Gastroesophageal sphincter (tissue), 4 donors: ENCODE data around the gene ZSCAN20. TPM values are rescaled to one million over a fixed set of nuclear protein-coding genes. Genes with fewer than 3 reads are reported as not detected.

ENCODE experiments used
- ATAC-seq: fragments of 150-250 bp; one replicate; pipeline ENCODE4 v1.9.1; 2016; ENCODE audit warnings: mild to moderate bottlenecking, moderate library complexity
- H3K27ac ChIP-seq, 4 donors: fragments of 200-600 bp; sonication (generic) in 3 of 4; 1 replicate in 3 of 4; 2 replicates in 1 of 4; pipeline ENCODE4 v1.5.1; 2016 to 2019
- H3K27me3 ChIP-seq: fragments of 200-600 bp; sonication (generic); one replicate; pipeline ENCODE4 v1.5.1; 2019
- H3K36me3 ChIP-seq, 2 donors: fragments of 200-600 bp; sonication (generic); one replicate each; pipeline ENCODE4 v1.5.1; 2019; ENCODE audit warnings: control low read depth in 1 of 2
- H3K4me1 ChIP-seq, 3 donors: fragments of 200-600 bp; sonication (generic); 1 replicate in 2 of 3; 2 replicates in 1 of 3; pipeline ENCODE4 v1.5.1; 2016 to 2019; ENCODE audit warnings: control low read depth in 2 of 3
- H3K4me3 ChIP-seq, 2 donors: fragments of 200-600 bp; sonication (generic); one replicate each; pipeline ENCODE4 v1.5.1; 2019; ENCODE audit warnings: mild to moderate bottlenecking in 1 of 2, moderate library complexity in 1 of 2
- H3K9me3 ChIP-seq, 3 donors: fragments of 200-600 bp; sonication (generic); one replicate each; pipeline ENCODE4 v1.5.1; 2017 to 2019; ENCODE audit warnings: control low read depth in 2 of 3
- CTCF ChIP-seq, 4 experiments: fragments of 200-600 bp in 2 of 4; fragments of 450-650 bp in 2 of 4; sonication (generic) in 1 of 4; IDR thresholded peaks; one replicate each; pipeline ENCODE4 v1.5.1; 2017 to 2019; ENCODE audit warnings: antibody characterized with exemption in 4 of 4, mild to moderate bottlenecking in 2 of 4, moderate library complexity in 2 of 4
- EP300 ChIP-seq: sonication (generic); formaldehyde crosslinking; IDR thresholded peaks from one replicate; pipeline ENCODE4 v1.6.1; 2017; ENCODE audit warnings: antibody characterized with exemption, mild to moderate bottlenecking
- POLR2A ChIP-seq, 2 donors: fragments of 450-650 bp; IDR thresholded peaks; one replicate each; pipeline ENCODE4 v1.6.1; 2017; ENCODE audit warnings: antibody characterized with exemption in 2 of 2, mild to moderate bottlenecking in 2 of 2, moderate library complexity in 1 of 2
- POLR2AphosphoS5 ChIP-seq: sonication (generic); formaldehyde crosslinking; IDR thresholded peaks from one replicate; pipeline ENCODE4 v1.6.1; 2017; ENCODE audit warnings: antibody characterized with exemption
- WGBS, 2 donors: methylation state at CpG; one replicate each; pipeline ENCODE4 v1.1.5; 2018; ENCODE audit warnings: low coverage in 1 of 2; 5-methylcytosine and 5-hydroxymethylcytosine counted together
- total RNA-seq, 4 donors: library from RNA; depleted of rRNA; stranded (reverse); fragments of >200 nt; gene quantifications; one replicate each; pipeline ENCODE4 v1.1.0, GENCODE V29; 2016

ZSCAN20 gene
- total RNA-seq, 4 donors from 2014 or later: 6.7 to 9.2 (median 7.5) TPM

- TF ChIP-seq CTCF (IDR thresholded peaks at IDR 0.05) (no peak), POLR2AphosphoS5 (no peak), EP300 (no peak), POLR2A (IDR thresholded peaks at IDR 0.05) (no peak)
- Histone ChIP-seq H3K9me3 (no peaks in the 10 kb centered on the region), H3K27ac (peak overlapping the region in 1 of 4 donors; percentile 83), H3K4me3 (no peak overlapping the region), H3K4me1 (peaks cover 0 to 59% (median 5%) of the 10 kb centered on the region in 3 donors), H3K27me3 (no peaks in the 10 kb centered on the region), H3K36me3 (no peaks in the 10 kb centered on the region)
- WGBS, 2 donors: no CpG with 5 or more reads among the region's 4 CpGs
- ATAC-seq: no peak
Measured at GRCh38 chr1:33468531-33468930, 3.9 kb upstream of the ZSCAN20 start.

DNA sequence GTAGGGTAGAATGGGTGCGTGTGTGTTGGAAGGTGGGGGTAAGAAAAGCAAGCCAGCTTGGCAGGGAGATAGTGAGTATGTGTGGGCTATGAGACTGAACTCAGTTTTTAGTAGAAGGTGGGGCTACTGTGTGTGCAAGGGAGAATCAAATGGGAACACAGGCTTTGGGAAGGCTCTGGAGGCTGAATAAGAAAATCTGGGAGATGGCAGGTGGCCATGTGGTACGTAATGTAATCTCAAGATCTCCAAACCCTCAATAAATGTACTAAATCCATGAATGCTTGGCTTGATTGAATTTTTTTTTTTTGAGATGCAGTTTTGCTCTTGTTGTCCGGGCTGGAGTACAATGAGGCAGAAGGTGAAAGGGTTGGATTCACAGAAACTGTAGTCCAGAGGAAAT lies 3.5 kb upstream of the ZSCAN20 start:
- ATAC-seq: no peak
- TF ChIP-seq EP300 (no peak), POLR2A (IDR thresholded peaks at IDR 0.05) (no peak), CTCF (IDR thresholded peaks at IDR 0.05) (no peak), POLR2AphosphoS5 (no peak)
- 65 to 72% methylated on average over 2 to 3 of the region's 3 CpGs for WGBS, 2 donors
- H3K9me3 ChIP-seq: no peaks in the 10 kb centered on the region
- peak overlapping the region in 1 of 4 donors; percentile 83 for H3K27ac ChIP-seq
- no peaks in the 10 kb centered on the region for H3K36me3 ChIP-seq
- no peaks in the 10 kb centered on the region for H3K27me3 ChIP-seq
- peaks cover 0 to 63% (median 5%) of the 10 kb centered on the region in 3 donors for H3K4me1 ChIP-seq
- no peak overlapping the region for H3K4me3 ChIP-seq

- Histone ChIP-seq H3K27me3 (no peaks in the 10 kb centered on the region), H3K36me3 (no peaks in the 10 kb centered on the region), H3K9me3 (no peaks in the 10 kb centered on the region), H3K27ac (peak overlapping the region in 2 of 4 donors; percentile 83 to 86), H3K4me3 (no peak overlapping the region), H3K4me1 (peaks cover 0 to 66% (median 5%) of the 10 kb centered on the region in 3 donors)
- no peak for ATAC-seq
- WGBS, 2 donors: 79 to 87% methylated on average over 2 of the region's 2 CpGs
- TF ChIP-seq EP300 (no peak), CTCF (IDR thresholded peaks at IDR 0.05) (no peak), POLR2A (IDR thresholded peaks at IDR 0.05) (no peak), POLR2AphosphoS5 (no peak)
Measured at GRCh38 chr1:33469691-33470090, 2.8 kb upstream of the ZSCAN20 start.

- Histone ChIP-seq H3K4me1 (peaks cover 0 to 66% (median 5%) of the 10 kb centered on the region in 3 donors), H3K27me3 (no peaks in the 10 kb centered on the region), H3K36me3 (no peaks in the 10 kb centered on the region), H3K9me3 (no peaks in the 10 kb centered on the region), H3K27ac (peak overlapping the region; percentile 19 to 86 (median 63)), H3K4me3 (no peak overlapping the region)
- ATAC-seq: peak; percentile 58
- WGBS, 2 donors: 0 to 1% methylated on average over 6 to 11 of the region's 11 CpGs
- TF ChIP-seq POLR2AphosphoS5 (peak; percentile 32), CTCF (IDR thresholded peaks at IDR 0.05) (peak; percentile 62 to 89 (median 81)), POLR2A (IDR thresholded peaks at IDR 0.05) (no peak)
Measured at GRCh38 chr1:33470495-33471012, 1.9 kb upstream of the ZSCAN20 start.

- H3K27ac ChIP-seq: peak overlapping the region; percentile 19 to 86 (median 84)
- no peak for ATAC-seq
- 87 to 96% methylated on average over 4 of the region's 4 CpGs for WGBS, 2 donors
Measured at GRCh38 chr1:33471416-33471815, 1.0 kb upstream of the ZSCAN20 start.

More at GRCh38 chr1:33471416-33471815, 1.0 kb upstream of the ZSCAN20 start:
- Histone ChIP-seq H3K27me3 (no peaks in the 10 kb centered on the region), H3K4me1 (peaks cover 0 to 60% (median 5%) of the 10 kb centered on the region in 3 donors), H3K4me3 (no peak overlapping the region), H3K9me3 (no peaks in the 10 kb centered on the region), H3K36me3 (no peaks in the 10 kb centered on the region)
- no peak for TF ChIP-seq POLR2AphosphoS5
- no peak for TF ChIP-seq CTCF (IDR thresholded peaks at IDR 0.05)
- no peak for TF ChIP-seq EP300
- no peak for TF ChIP-seq POLR2A (IDR thresholded peaks at IDR 0.05)
